HEK293T (cell line): ENCODE measurements around the gene CCNY.

Experiments
- BHLHE40 ChIP-seq: fragments of 450-650 bp; IDR thresholded peaks from 2 replicates; pipeline ENCODE4 v1.6.1; 2016; ENCODE audit warnings: mild to moderate bottlenecking, moderate library complexity, borderline replicate concordance
- FOXA1 ChIP-seq: fragments of 450-650 bp; IDR thresholded peaks from 2 replicates; pipeline ENCODE4 v1.6.1; 2016; ENCODE audit warnings: mild to moderate bottlenecking
- TARDBP ChIP-seq: fragments of 450-650 bp; IDR thresholded peaks from 2 replicates; pipeline ENCODE4 v1.6.1; 2016

- TF ChIP-seq BHLHE40: no peak
- no peak for TF ChIP-seq TARDBP
- TF ChIP-seq FOXA1: no peak
Measured at GRCh38 chr10:35345383-35345742, 9.1 kb downstream of the CCNY start.
